Endothelial cell of umbilical vein (primary cell): ENCODE measurements around the gene MED12L. TPM values are rescaled to one million over a fixed set of nuclear protein-coding genes. Genes with fewer than 3 reads are reported as not detected.

Experiments
- BruUV-seq: library from RNA; stranded (reverse); fragments of 400-500 nt; replicated peaks from 2 replicates; lab custom pipeline; 2021; lab: Mats Ljungman, UMichigan
- CTCF ChIA-PET: fragments of 300-600, 350-600 bp; sonication (Branson Sonifier 250); formaldehyde crosslinking; loops from one replicate; lab custom pipeline; 2021; ENCODE audit warnings: antibody characterized with exemption, inconsistent platforms; lab: Charles Lee
- POLR2A ChIA-PET: fragments of 300-600, 350-600 bp; sonication (Branson Sonifier 250); formaldehyde crosslinking; loops from one replicate; lab custom pipeline; 2021; ENCODE audit warnings: antibody characterized with exemption, inconsistent platforms; lab: Charles Lee
- DNase-seq: peaks from one replicate; pipeline ENCODE4 v3.0.0-alpha.2; 2011; ENCODE audit warnings: low read depth, low spot score
- FAIRE-seq: peaks from 2 replicates; lab custom pipeline; 2011; peaks lifted over from hg19 to GRCh38; lab: Jason Lieb, UNC
- H2AFZ ChIP-seq: 2 replicates; pipeline ENCODE4 v1.6.0; 2012; ENCODE audit warnings: low read depth, low read length, control low read depth, inconsistent platforms
- H3K27ac ChIP-seq: 2 replicates; pipeline ENCODE4 v1.5.1; 2011; ENCODE audit warnings: low read depth, mild to moderate bottlenecking, control low read depth, low read length, moderate library complexity; ENCODE audit not compliant: insufficient read depth
- H3K27me3 ChIP-seq, 2 experiments: 2 replicates each; pipeline versions ENCODE4 v1.6.0 to v1.6.1; 2011; ENCODE audit warnings: low read length in 2 of 2, mixed read lengths in 1 of 2; ENCODE audit not compliant: control insufficient read depth in 2 of 2, insufficient read depth in 2 of 2
- H3K36me3 ChIP-seq, 2 experiments: 2 replicates in 1 of 2; 3 replicates in 1 of 2; pipeline ENCODE4 v1.5.1; 2011; ENCODE audit warnings: low read length in 2 of 2, mild to moderate bottlenecking in 1 of 2, moderate library complexity in 1 of 2; ENCODE audit not compliant: control insufficient read depth in 2 of 2, insufficient read depth in 2 of 2; ENCODE audit errors: extremely low read depth in 1 of 2
- H3K4me1 ChIP-seq: 3 replicates; pipeline ENCODE4 v1.5.1; 2011; ENCODE audit warnings: mild to moderate bottlenecking, low read length; ENCODE audit not compliant: control insufficient read depth, insufficient read depth; ENCODE audit errors: extremely low read depth
- H3K4me2 ChIP-seq: 2 replicates; pipeline ENCODE4 v1.6.1; 2011; ENCODE audit warnings: low read length, control low read depth, mixed read lengths; ENCODE audit not compliant: insufficient read depth
- H3K4me3 ChIP-seq, 3 experiments: fragments of 200-600 bp in 1 of 3; sonication (generic), shearing (Covaris generic) in 1 of 3; replicated peaks in 1 of 3; 2 replicates each; pipeline ENCODE4 v1.5.1; 2011 to 2016; ENCODE audit warnings: control low read depth in 3 of 3, low read length in 3 of 3, mild to moderate bottlenecking in 2 of 3, inconsistent platforms in 1 of 3, low read depth in 1 of 3, moderate library complexity in 1 of 3; ENCODE audit not compliant: insufficient read depth in 1 of 3
- H3K79me2 ChIP-seq: 2 replicates; pipeline ENCODE4 v1.6.0; 2012; ENCODE audit warnings: low read length, inconsistent platforms; ENCODE audit not compliant: control insufficient read depth, insufficient read depth
- H3K9ac ChIP-seq: replicated peaks from 2 replicates; pipeline ENCODE3; 2011; ENCODE audit warnings: low read length, control low read depth; ENCODE audit not compliant: insufficient read depth; ENCODE audit errors: extremely low read depth
- H3K9me1 ChIP-seq: replicated peaks from 3 replicates; pipeline ENCODE4 v1.6.0; 2011; ENCODE audit warnings: mild to moderate bottlenecking, low read length; ENCODE audit not compliant: control insufficient read depth, insufficient read depth; ENCODE audit errors: extremely low read depth
- H3K9me3 ChIP-seq: replicated peaks from 2 replicates; pipeline ENCODE4 v1.5.1; 2012; ENCODE audit warnings: low read length, inconsistent platforms; ENCODE audit not compliant: control insufficient read depth, insufficient read depth
- H4K20me1 ChIP-seq: replicated peaks from 2 replicates; pipeline ENCODE3; 2011; ENCODE audit warnings: mild to moderate bottlenecking, low read length; ENCODE audit not compliant: control insufficient read depth, insufficient read depth; ENCODE audit errors: extremely low read depth
- CTCF ChIP-seq, 2 donors: IDR thresholded peaks; 1 replicate in 1 of 2; 2 replicates in 1 of 2; pipeline ENCODE4 v1.5.1; 2011; ENCODE audit warnings: low read length in 2 of 2, mild to moderate bottlenecking in 2 of 2, moderate library complexity in 2 of 2, control low read depth in 1 of 2, inconsistent platforms in 1 of 2, low read depth in 1 of 2; ENCODE audit not compliant: insufficient read depth in 1 of 2; ENCODE audit errors: extremely low read depth in 1 of 2
- EZH2 ChIP-seq: IDR thresholded peaks from 2 replicates; pipeline ENCODE4 v1.6.1; 2012; ENCODE audit warnings: borderline replicate concordance, low read depth, mild to moderate bottlenecking, moderate library complexity, low read length, inconsistent platforms; ENCODE audit not compliant: severe bottlenecking
- FOS ChIP-seq: IDR thresholded peaks from 2 replicates; pipeline ENCODE4 v1.6.1; 2011; ENCODE audit warnings: mild to moderate bottlenecking, low read length, moderate library complexity, borderline replicate concordance; ENCODE audit not compliant: insufficient read depth
- GATA2 ChIP-seq: IDR thresholded peaks from 2 replicates; pipeline ENCODE4 v1.7.0; 2011; ENCODE audit warnings: low read depth, mild to moderate bottlenecking, moderate library complexity, mixed read lengths, low read length; ENCODE audit not compliant: insufficient read length, insufficient read depth
- JUN ChIP-seq: IDR thresholded peaks from 2 replicates; pipeline ENCODE4 v1.6.1; 2011; ENCODE audit warnings: borderline replicate concordance, low read depth; ENCODE audit not compliant: insufficient read length, insufficient read depth
- MAX ChIP-seq: IDR thresholded peaks from 2 replicates; pipeline ENCODE4 v1.6.1; 2011; ENCODE audit not compliant: insufficient read depth, insufficient read length
- MYC ChIP-seq: IDR thresholded peaks from one replicate; pipeline ENCODE4 v1.6.1; 2011; ENCODE audit warnings: mild to moderate bottlenecking, low read depth, low read length
- POLR2A ChIP-seq: IDR thresholded peaks from 2 replicates; pipeline ENCODE4 v1.6.1; 2012; ENCODE audit warnings: low read depth, mild to moderate bottlenecking, control low read depth, low read length
- POLR2AphosphoS5 ChIP-seq: IDR thresholded peaks from 2 replicates; pipeline ENCODE4 v1.6.1; 2012; ENCODE audit warnings: low read depth, mild to moderate bottlenecking, control low read depth, low read length, moderate library complexity; ENCODE audit not compliant: insufficient read depth
- dilution Hi-C: fragments of 300-500 bp; cut with MboI; formaldehyde crosslinking; loops from one replicate; pipeline ENCODE4 v1.15.0; 2019; ENCODE audit warnings: low sequenced_read_pairs; ENCODE audit not compliant: extremely low pct_ligation_motif_present
- intact Hi-C: fragments of 100-400 bp; cut with micrococcal nuclease; formaldehyde crosslinking; loops from one replicate; pipeline ENCODE4 v1.10.0; 2022
- polyA plus RNA-seq, 4 experiments: library from polyadenylated mRNA; depleted of rRNA in 3 of 4; stranded (reverse) in 3 of 4; unstranded in 1 of 4; fragments of >200 nt; gene quantifications; 2 replicates each; pipeline versions ENCODE4 v1.2.1 to v1.2.3, GENCODE V29; 2011 to 2012; ENCODE audit warnings: missing spikeins in 1 of 4
- total RNA-seq: library from RNA; stranded (reverse); gene quantifications from 2 replicates; pipeline ENCODE4 v1.2.3, GENCODE V29; 2021

Gene MED12L
- total and polyA plus RNA-seq, 2 donors (not counting 3 experiments of a cell fraction or from before 2014, with no cell fraction given) = 0.03 to 0.27 TPM

GRCh38 chr3:151155409-151156128, 70.1 kb downstream of the MED12L start:
- ChIA-PET POLR2A (no interaction called here), CTCF (interaction anchor here (1.0 to 1.7 kb wide), 8 partner anchors 8 to 130 kb away, joined by 3 to 14 read pairs (median 5); partner anchors contain the start of gene P2RY14)
- H3K4me2 ChIP-seq = no peak overlapping the region
- H3K36me3 ChIP-seq = no peaks in the 10 kb centered on the region
- H3K9me3 ChIP-seq = no peaks in the 10 kb centered on the region
- peaks cover under 1 to 5% of the 10 kb centered on the region in 2 experiments for H3K27me3 ChIP-seq
- BruUV-seq = no TSS peak
- H3K4me1 ChIP-seq = no peaks in the 10 kb centered on the region
- H3K9me1 ChIP-seq = no peaks in the 10 kb centered on the region
- no peak for DNase-seq
- H2AFZ ChIP-seq = no peak overlapping the region
- no peak for TF ChIP-seq GATA2
- no peak for TF ChIP-seq MAX
- no peak for TF ChIP-seq CTCF (IDR thresholded peaks at IDR 0.05; ENCODE audit: extremely low read depth in 1 of 2, insufficient read depth in 1 of 2, low read depth in 1 of 2, low read length in 2 of 2)
- no peak for TF ChIP-seq POLR2AphosphoS5
- TF ChIP-seq JUN = no peak
- TF ChIP-seq MYC = no peak
- TF ChIP-seq POLR2A = no peak
- TF ChIP-seq EZH2 = no peak
- no peak for TF ChIP-seq FOS
- H4K20me1 ChIP-seq = no peaks in the 10 kb centered on the region
- H3K9ac ChIP-seq = no peak overlapping the region
- H3K27ac ChIP-seq = no peak overlapping the region
- H3K79me2 ChIP-seq = no peaks in the 10 kb centered on the region
- no peak for FAIRE-seq
- H3K4me3 ChIP-seq = no peak overlapping the region
- intact Hi-C loops (no loop called here), dilution Hi-C loops (no loop called here)
